Testis (tissue), 3 donors: Measurements from ENCODE around the gene PGD. TPM values are rescaled to one million over a fixed set of nuclear protein-coding genes. Genes with fewer than 3 reads are reported as not detected.

Experiments
- DNase-seq: peaks from one replicate; pipeline ENCODE4 v3.0.0-alpha.2; 2019
- H3K27ac ChIP-seq, 2 donors: fragments of 200-600 bp; sonication (generic); one replicate each; pipeline ENCODE4 v1.5.1; 2019
- H3K27me3 ChIP-seq: fragments of 200-600 bp; sonication (generic); one replicate; pipeline ENCODE4 v1.5.1; 2019
- H3K36me3 ChIP-seq: fragments of 200-600 bp; sonication (generic); one replicate; pipeline ENCODE4 v1.5.1; 2017; ENCODE audit warnings: low read depth; ENCODE audit errors: missing control alignments
- H3K4me1 ChIP-seq: fragments of 200-600 bp; sonication (generic); one replicate; pipeline ENCODE4 v1.5.1; 2019
- H3K4me3 ChIP-seq, 2 donors: fragments of 200-600 bp; sonication (generic); one replicate each; pipeline ENCODE4 v1.5.1; 2017 to 2019
- H3K9me3 ChIP-seq: fragments of 200-600 bp; sonication (generic); one replicate; pipeline ENCODE4 v1.5.1; 2017
- POLR2A ChIP-seq: fragments of 450-650 bp; IDR thresholded peaks from one replicate; pipeline ENCODE4 v1.6.1; 2017; ENCODE audit warnings: antibody characterized with exemption, mild to moderate bottlenecking, moderate library complexity
- WGBS, 2 donors: methylation state at CpG; one replicate each; pipeline ENCODE4 v1.1.5; 2018; 5-methylcytosine and 5-hydroxymethylcytosine counted together
- intact Hi-C: fragments of 100-400 bp; cut with DNase I; formaldehyde crosslinking; loops from one replicate; pipeline ENCODE4 v1.15.1; 2023; ENCODE audit warnings: low total_unique reads
- polyA plus RNA-seq: library from polyadenylated mRNA; stranded (reverse); fragments of 350-450 nt; fragmentation: Illumina TruSeq; extraction: RNeasy Lipid Tissue Mini Kit (QIAGEN cat#74804); gene quantifications from one replicate; pipeline ENCODE4 v1.2.3, GENCODE V29; 2014; ENCODE audit warnings: low read depth, low replicate concordance; ENCODE audit not compliant: insufficient read depth
- total RNA-seq, 2 donors: library from RNA; depleted of rRNA; stranded (reverse); fragments of >200 nt; gene quantifications; one replicate each; pipeline ENCODE4 v1.2.3, GENCODE V29; 2016
- TF ChIP-seq, protein P1 (sequence below), 3 experiments: fragments of 450-650 bp in 2 of 3; fragments of 200-600 bp in 1 of 3; sonication (generic) in 1 of 3; IDR thresholded peaks; one replicate each; pipeline ENCODE4 v1.5.1; 2016 to 2019; ENCODE audit warnings: antibody characterized with exemption in 3 of 3, mild to moderate bottlenecking in 2 of 3, moderate library complexity in 1 of 3

PGD gene
- total and polyA plus RNA-seq, 3 donors from 2014 or later = 208 to 241 (median 209) TPM

DNA sequence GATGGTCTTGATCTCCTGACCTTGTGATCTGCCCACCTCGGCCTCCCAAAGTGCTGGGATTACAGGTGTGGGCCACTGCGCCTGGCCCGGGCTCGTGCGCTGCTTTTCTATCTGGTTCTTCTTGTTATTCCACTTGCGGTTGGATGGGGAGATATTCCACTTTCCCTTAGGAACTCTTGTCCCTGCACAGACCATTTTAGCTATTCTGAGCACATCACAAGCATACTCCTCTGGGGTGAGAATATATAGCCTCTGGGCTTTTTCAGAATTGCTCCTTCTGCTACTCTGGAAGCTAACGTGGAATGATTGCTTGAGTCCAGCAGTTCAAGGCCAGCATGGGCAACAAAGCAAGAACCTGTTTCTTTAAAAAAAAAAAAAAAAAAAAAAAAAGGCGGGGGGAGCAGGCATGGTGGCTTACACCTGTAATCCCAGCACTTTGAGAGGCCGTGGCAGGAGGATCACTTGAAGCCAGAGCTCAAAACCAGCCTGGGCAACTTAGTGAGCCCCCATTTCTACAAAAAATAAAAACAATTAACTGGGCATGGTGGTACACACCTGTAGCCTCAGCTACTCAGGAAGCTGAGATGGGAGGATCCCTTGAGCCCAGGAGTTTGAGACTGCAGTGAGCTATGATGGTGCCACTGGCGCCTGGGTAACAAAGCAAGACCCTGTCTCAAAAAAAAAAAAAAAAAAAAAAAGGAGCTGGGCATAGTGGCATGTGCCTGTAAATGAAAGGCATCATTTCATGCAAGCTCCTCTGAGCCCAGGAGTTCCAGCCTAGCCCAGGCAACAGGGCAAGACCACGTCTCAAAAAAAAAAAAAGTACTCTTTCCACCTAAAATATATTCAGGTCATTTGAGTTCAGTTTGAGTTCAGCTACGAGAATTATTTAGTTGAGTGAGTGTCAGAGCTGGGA is 11.8 kb upstream of the PGD start:
- Histone ChIP-seq H3K27me3 (no peaks in the 10 kb centered on the region), H3K9me3 (no peaks in the 10 kb centered on the region), H3K27ac (peak overlapping the region; percentile 6 to 71), H3K36me3 (no peaks in the 10 kb centered on the region), H3K4me3 (no peak overlapping the region), H3K4me1 (peaks cover 13% of the 10 kb centered on the region)
- intact Hi-C loops = no loop called here
- no peak for DNase-seq
- no peak for TF ChIP-seq POLR2A
- TF ChIP-seq, protein P1, sequence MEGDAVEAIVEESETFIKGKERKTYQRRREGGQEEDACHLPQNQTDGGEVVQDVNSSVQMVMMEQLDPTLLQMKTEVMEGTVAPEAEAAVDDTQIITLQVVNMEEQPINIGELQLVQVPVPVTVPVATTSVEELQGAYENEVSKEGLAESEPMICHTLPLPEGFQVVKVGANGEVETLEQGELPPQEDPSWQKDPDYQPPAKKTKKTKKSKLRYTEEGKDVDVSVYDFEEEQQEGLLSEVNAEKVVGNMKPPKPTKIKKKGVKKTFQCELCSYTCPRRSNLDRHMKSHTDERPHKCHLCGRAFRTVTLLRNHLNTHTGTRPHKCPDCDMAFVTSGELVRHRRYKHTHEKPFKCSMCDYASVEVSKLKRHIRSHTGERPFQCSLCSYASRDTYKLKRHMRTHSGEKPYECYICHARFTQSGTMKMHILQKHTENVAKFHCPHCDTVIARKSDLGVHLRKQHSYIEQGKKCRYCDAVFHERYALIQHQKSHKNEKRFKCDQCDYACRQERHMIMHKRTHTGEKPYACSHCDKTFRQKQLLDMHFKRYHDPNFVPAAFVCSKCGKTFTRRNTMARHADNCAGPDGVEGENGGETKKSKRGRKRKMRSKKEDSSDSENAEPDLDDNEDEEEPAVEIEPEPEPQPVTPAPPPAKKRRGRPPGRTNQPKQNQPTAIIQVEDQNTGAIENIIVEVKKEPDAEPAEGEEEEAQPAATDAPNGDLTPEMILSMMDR (IDR thresholded peaks at IDR 0.05) = no peak
- WGBS, 2 donors = 79 to 80% methylated on average over 11 to 12 of the region's 12 CpGs

DNA sequence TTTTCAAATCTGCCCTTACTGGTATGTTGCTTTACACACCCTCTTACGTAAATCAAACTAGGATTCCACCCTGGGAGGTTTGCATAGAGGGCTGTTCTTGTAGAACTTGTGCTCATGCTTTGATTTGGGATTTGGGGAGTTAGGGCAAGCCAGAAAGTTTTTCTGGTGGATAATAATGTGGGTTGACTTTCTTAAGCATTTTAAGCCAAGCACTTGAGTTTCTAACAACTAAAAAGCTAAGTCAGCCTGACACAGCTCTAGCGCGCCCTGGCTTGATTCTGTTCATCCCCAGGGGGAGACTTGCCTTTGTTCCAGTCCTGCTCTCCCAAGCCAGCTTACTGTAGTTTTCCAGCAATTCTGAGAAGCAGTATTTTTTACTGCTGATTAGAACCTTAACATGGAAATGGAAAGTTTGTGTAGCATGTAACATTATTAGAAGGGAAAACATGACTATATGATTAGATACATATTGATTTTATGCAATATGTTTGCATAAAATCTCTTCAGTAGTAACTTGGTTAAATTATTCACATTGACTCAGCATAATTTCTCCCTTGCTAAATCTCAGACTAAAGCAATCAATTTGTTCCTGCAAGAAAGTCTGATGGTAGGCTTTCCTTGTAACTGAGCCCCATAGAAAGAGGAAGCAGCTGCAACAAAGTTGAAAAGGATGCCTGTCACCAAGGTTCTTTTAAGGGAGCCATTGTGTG is 11.0 kb upstream of the PGD start:
- 25 to 30% methylated on average over 3 of the region's 3 CpGs for WGBS, 2 donors
- no peak overlapping the region for H3K4me3 ChIP-seq

DNA sequence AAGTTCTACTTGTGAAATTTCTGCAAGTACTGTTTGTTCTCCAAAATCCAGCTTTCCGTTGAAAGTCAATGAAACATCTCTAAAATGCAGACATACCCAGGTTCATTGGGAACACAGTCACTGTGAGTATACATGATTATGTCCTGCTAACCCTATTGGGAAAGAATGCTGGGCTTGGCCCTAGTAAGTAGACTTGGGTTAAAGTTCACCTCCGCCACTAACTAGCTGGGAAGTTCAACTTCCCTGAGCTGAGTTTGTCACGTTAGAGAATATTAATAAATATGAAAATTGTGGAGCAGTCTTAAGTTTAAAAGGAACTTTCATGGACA is 10.5 kb upstream of the PGD start:
- no peaks in the 10 kb centered on the region for H3K9me3 ChIP-seq
- peak overlapping the region in 1 of 2 donors; percentile 71 for H3K27ac ChIP-seq
- TF ChIP-seq, protein P1 (IDR thresholded peaks at IDR 0.05) = no peak
- no peak for TF ChIP-seq POLR2A
- no peak overlapping the region for H3K4me3 ChIP-seq
- intact Hi-C loops = no loop called here
- no peak for DNase-seq
- H3K4me1 ChIP-seq = peaks cover 13% of the 10 kb centered on the region
- H3K36me3 ChIP-seq = no peaks in the 10 kb centered on the region
- no peaks in the 10 kb centered on the region for H3K27me3 ChIP-seq
- 51 to 54% methylated on average over 3 of the region's 3 CpGs for WGBS, 2 donors

More for the DNA sequence above, 11.0 kb upstream of the PGD start:
- no peak for TF ChIP-seq POLR2A
- TF ChIP-seq, protein P1 (IDR thresholded peaks at IDR 0.05) = no peak
- H3K36me3 ChIP-seq = no peaks in the 10 kb centered on the region
- peak; percentile 64 for DNase-seq
- H3K27me3 ChIP-seq = no peaks in the 10 kb centered on the region
- intact Hi-C loops = no loop called here
- H3K4me1 ChIP-seq = peaks cover 13% of the 10 kb centered on the region
- peak overlapping the region; percentile 6 to 71 for H3K27ac ChIP-seq
- no peaks in the 10 kb centered on the region for H3K9me3 ChIP-seq

DNA sequence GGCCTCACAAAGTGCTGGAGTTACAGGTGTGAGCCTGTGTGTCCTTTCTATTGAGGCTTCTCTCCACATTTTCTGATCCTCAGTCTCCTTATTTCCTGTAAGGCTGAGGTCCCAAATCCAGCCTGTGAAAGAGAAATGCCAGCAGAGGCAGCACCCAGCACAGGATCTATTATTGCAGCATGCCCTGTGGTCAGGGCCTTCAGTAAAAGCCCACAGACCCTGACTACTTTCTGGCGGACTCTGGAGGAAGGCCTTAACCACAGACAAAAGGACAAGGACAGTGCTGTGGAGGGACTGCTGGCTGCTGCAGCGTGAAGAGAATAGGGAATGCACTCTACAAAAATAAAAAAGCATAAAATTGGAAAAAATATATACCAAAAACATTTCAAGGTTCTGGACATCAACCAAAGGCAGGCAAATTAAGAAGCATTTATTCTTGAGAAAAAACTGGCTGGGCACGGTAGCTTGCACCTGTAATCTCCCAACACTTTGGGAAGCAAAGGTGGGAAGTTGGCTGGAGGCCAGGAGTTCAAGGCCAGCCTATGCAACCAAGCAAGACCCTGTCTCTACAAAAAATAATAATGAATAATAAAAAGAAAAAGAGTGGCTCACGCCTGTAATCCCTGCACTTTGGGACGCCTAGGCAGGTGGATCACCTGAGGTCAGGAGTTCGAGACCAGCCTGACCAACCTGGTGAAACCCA is 9.4 kb upstream of the PGD start:
- WGBS, 2 donors = 81 to 90% methylated on average over 6 of the region's 6 CpGs
- Histone ChIP-seq H3K27ac (no peak overlapping the region), H3K36me3 (no peaks in the 10 kb centered on the region), H3K9me3 (no peaks in the 10 kb centered on the region), H3K4me3 (no peak overlapping the region), H3K4me1 (peaks cover 13% of the 10 kb centered on the region), H3K27me3 (no peaks in the 10 kb centered on the region)
- DNase-seq = no peak
- intact Hi-C loops = no loop called here
- TF ChIP-seq, protein P1 (IDR thresholded peaks at IDR 0.05) = no peak
- TF ChIP-seq POLR2A = no peak
